IMR-90 (cell line): ENCODE results near the gene LEP.

ENCODE experiments used
- CHD1 ChIP-seq: IDR thresholded peaks from 2 replicates; pipeline ENCODE4 v1.6.1; 2012; ENCODE audit warnings: low read depth, low read length, improper control_type of control experiment
- MAFK ChIP-seq: IDR thresholded peaks from 2 replicates; pipeline ENCODE4 v1.6.1; 2012; ENCODE audit warnings: low read depth, low read length, improper control_type of control experiment
- MAZ ChIP-seq: IDR thresholded peaks from 2 replicates; pipeline ENCODE4 v1.6.1; 2012; ENCODE audit warnings: low read depth, mild to moderate bottlenecking, low read length, improper control_type of control experiment, moderate library complexity, borderline replicate concordance
- POLR2A ChIP-seq: IDR thresholded peaks from 2 replicates; pipeline ENCODE4 v1.6.1; 2012; ENCODE audit warnings: mild to moderate bottlenecking, low read depth, low read length
- RCOR1 ChIP-seq: IDR thresholded peaks from 2 replicates; pipeline ENCODE4 v1.6.1; 2012; ENCODE audit warnings: mild to moderate bottlenecking, low read length, improper control_type of control experiment; ENCODE audit not compliant: insufficient replicate concordance
- SMC3 ChIP-seq: fragments of 150-350 bp; IDR thresholded peaks from 2 replicates; pipeline ENCODE4 v1.6.1; 2016; ENCODE audit warnings: low read depth, mild to moderate bottlenecking, antibody characterized with exemption, low read length, moderate library complexity
- TF ChIP-seq, protein P1 (sequence below): conservative IDR thresholded peaks from 2 replicates; pipeline ENCODE4 v1.5.1; 2012; ENCODE audit warnings: mild to moderate bottlenecking, low read depth, low read length, improper control_type of control experiment

DNA sequence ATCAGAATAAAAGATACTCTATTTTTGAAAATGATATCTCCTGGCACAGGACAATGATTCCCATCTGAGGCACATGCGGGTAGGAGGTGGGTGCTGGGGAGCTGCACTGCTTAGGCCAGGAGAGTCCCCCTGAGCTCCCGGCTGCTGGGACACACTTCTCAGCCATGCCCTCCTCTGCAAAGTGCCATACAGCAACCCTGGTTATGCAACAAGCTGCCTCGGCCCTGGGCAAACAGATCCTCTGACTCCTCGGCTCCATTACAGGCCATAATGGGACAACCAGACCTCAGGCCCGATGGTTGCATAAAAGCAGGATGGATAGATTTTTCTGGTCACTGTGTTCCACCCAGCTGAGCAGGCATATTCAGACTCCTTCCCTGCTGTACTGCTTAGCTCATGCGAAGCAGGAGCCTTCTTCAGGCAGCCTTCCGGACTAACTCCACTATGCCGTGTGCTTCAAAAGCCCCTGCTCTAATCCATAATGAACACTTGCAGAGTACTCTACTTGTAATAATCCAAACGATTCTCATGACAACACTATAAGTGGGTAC lies 6.5 kb upstream of the LEP start:
- TF ChIP-seq, protein P1, sequence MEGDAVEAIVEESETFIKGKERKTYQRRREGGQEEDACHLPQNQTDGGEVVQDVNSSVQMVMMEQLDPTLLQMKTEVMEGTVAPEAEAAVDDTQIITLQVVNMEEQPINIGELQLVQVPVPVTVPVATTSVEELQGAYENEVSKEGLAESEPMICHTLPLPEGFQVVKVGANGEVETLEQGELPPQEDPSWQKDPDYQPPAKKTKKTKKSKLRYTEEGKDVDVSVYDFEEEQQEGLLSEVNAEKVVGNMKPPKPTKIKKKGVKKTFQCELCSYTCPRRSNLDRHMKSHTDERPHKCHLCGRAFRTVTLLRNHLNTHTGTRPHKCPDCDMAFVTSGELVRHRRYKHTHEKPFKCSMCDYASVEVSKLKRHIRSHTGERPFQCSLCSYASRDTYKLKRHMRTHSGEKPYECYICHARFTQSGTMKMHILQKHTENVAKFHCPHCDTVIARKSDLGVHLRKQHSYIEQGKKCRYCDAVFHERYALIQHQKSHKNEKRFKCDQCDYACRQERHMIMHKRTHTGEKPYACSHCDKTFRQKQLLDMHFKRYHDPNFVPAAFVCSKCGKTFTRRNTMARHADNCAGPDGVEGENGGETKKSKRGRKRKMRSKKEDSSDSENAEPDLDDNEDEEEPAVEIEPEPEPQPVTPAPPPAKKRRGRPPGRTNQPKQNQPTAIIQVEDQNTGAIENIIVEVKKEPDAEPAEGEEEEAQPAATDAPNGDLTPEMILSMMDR: no peak
- TF ChIP-seq POLR2A: no peak
- no peak for TF ChIP-seq RCOR1
- TF ChIP-seq SMC3: no peak
- no peak for TF ChIP-seq CHD1
- no peak for TF ChIP-seq MAZ
- TF ChIP-seq MAFK: no peak
